ENCODE data around the gene WFIKKN2. TPM values are rescaled to one million over a fixed set of nuclear protein-coding genes. Genes with fewer than 3 reads are reported as not detected.

Gene WFIKKN2
- total and polyA plus RNA-seq, 4 experiments from 2014 or later = not detected

DNA sequence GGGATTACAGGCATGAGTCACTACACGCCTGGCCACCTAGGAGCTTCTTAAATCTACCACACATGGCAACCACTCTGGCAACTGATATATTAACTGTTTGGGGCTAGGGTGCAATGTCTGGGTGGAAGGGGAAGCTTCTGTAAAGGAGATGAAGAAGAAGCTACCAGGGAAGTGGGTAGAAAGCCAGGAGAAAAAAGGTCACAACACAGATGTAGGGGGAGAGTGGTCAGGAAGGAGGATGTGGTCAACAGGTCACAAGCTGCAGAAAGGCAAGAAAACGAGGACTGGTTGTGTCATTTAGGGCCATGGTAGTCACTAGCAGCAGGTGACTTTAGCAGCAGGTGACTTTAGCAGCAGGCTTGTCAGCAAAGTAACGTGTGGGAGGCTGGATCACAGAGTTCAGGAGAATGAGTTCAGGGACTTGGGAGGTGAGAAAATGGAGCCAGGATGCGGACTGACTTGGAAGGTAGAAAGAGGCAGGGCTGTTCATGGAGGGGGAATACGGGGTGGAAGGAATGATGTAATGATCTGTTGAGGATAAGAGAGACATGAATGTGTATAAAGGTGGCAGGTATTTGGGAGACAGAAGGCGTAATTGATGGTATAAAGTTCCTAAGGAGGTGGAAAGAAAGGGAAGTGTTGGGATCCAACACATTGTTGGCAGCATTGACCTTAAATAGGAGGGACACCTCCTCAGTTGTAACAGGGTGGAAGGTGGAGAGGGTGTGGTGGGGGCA, 16.3 kb upstream of the WFIKKN2 start:
- Histone ChIP-seq H3K27me3 (ENCODE audit: insufficient read depth, low read length) (no peaks in the 10 kb centered on the region), H3K4me3 (ENCODE audit: low read length in 2 of 2) (no peak overlapping the region), H3K4me1 (ENCODE audit: insufficient read depth, low read length) (peaks cover 6% of the 10 kb centered on the region), H3K36me3 (ENCODE audit: insufficient read depth, low read length) (no peaks in the 10 kb centered on the region), H3K9me3 (ENCODE audit: control insufficient read depth in 1 of 2, low read length in 2 of 2) (no peaks in the 10 kb centered on the region), H3K27ac (ENCODE audit: low read depth, low read length) (no peak overlapping the region)
- H3K27ac Mint-ChIP-seq = no peak overlapping the region
- peaks cover 3 to 10% (median 5%) of the 10 kb centered on the region in 4 donors for H3K4me1 Mint-ChIP-seq
- intact Hi-C loops (cut with micrococcal nuclease) = no loop called here
- POLR2A ChIA-PET (ENCODE audit: partially characterized antibody) = no interaction called here
- CTCF ChIA-PET (ENCODE audit: partially characterized antibody) = interaction anchor here (0.9 to 1.5 kb wide), 2 partner anchors 16 to 146 kb away, joined by 3 to 4 read pairs; no protein-coding TSS in a partner anchor
- DNase-seq = no peak
- H3K27me3 Mint-ChIP-seq = peaks cover 0 to 16% of the 10 kb centered on the region in 2 donors
- H3K9me3 Mint-ChIP-seq = no peaks in the 10 kb centered on the region
- H3K4me3 Mint-ChIP-seq = no peak overlapping the region
- no peaks in the 10 kb centered on the region for H3K36me3 Mint-ChIP-seq

DNA sequence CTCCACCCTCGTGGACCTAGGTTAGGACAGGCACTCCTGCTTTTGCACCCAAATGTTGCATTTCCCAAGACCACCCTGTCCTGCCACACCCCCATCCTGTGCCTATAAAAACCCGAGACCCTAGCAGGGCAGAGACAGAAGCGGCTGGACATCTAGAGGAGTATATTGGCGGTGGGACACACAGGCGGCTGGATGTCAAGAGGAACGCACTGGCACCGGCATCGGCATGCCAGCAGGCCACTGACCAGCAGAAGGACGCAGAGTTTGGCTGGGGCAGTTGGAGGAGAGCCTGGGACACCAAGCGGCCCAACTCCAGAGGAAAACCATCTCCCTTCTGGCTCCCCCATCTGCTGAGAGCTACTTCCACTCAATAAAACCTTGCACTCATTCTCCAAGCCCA, 14.7 kb upstream of the WFIKKN2 start:
- Histone ChIP-seq H3K4me1 (ENCODE audit: insufficient read depth, low read length) (peaks cover 6% of the 10 kb centered on the region), H3K27me3 (ENCODE audit: insufficient read depth, low read length) (no peaks in the 10 kb centered on the region), H3K9me3 (ENCODE audit: control insufficient read depth in 1 of 2, low read length in 2 of 2) (no peaks in the 10 kb centered on the region), H3K36me3 (ENCODE audit: insufficient read depth, low read length) (no peaks in the 10 kb centered on the region), H3K4me3 (ENCODE audit: low read length in 2 of 2) (no peak overlapping the region), H3K27ac (ENCODE audit: low read depth, low read length) (no peak overlapping the region)
- no peak for DNase-seq
- Mint-ChIP-seq H3K27ac (no peak overlapping the region), H3K9me3 (no peaks in the 10 kb centered on the region), H3K36me3 (no peaks in the 10 kb centered on the region), H3K4me1 (peaks cover 3 to 10% (median 5%) of the 10 kb centered on the region in 4 donors), H3K27me3 (peaks cover 0 to 16% of the 10 kb centered on the region in 2 donors), H3K4me3 (no peak overlapping the region)
- intact Hi-C loops (cut with micrococcal nuclease) = no loop called here
- CTCF ChIA-PET (ENCODE audit: partially characterized antibody) = no interaction called here
- POLR2A ChIA-PET (ENCODE audit: partially characterized antibody) = no interaction called here

DNA sequence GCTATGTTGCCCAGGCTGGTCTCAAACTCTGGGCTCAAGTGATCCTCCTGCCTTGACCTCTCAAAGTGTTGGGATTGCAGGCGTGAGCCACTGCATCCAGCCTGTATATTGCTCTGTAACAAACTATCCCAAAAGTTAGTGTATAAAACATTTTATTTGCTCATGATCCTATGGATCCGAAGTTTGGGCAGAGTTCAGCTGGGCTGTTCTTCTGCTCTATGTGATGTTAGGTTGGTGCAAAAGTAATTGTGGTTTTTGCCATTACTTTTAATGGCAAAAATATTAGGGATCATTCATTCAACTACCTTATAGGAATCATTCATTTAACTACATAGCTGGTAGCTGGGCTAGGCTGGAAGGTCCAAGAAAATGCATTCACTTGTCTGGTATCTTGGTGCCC, 12.8 kb upstream of the WFIKKN2 start:
- ChIA-PET CTCF (ENCODE audit: partially characterized antibody) (interaction anchor here (1.1 kb wide), 1 partner anchor 30 kb away, joined by 3 read pairs; no protein-coding TSS in a partner anchor), POLR2A (ENCODE audit: partially characterized antibody) (no interaction called here)
- no peak overlapping the region for H3K27ac ChIP-seq (ENCODE audit: low read depth, low read length)
- Mint-ChIP-seq H3K27ac (no peak overlapping the region), H3K27me3 (peaks cover 0 to 9% of the 10 kb centered on the region in 2 donors), H3K9me3 (no peaks in the 10 kb centered on the region), H3K36me3 (no peaks in the 10 kb centered on the region), H3K4me1 (peaks cover 3 to 5% (median 4%) of the 10 kb centered on the region in 4 donors), H3K4me3 (no peak overlapping the region)
- H3K27me3 ChIP-seq (ENCODE audit: insufficient read depth, low read length) = no peaks in the 10 kb centered on the region
- no peaks in the 10 kb centered on the region for H3K36me3 ChIP-seq (ENCODE audit: insufficient read depth, low read length)
- no peaks in the 10 kb centered on the region for H3K4me1 ChIP-seq (ENCODE audit: insufficient read depth, low read length)
- H3K4me3 ChIP-seq (ENCODE audit: low read length in 2 of 2) = no peak overlapping the region
- DNase-seq = no peak
- no peaks in the 10 kb centered on the region for H3K9me3 ChIP-seq (ENCODE audit: control insufficient read depth in 1 of 2, low read length in 2 of 2)
- intact Hi-C loops (cut with micrococcal nuclease) = no loop called here

DNA sequence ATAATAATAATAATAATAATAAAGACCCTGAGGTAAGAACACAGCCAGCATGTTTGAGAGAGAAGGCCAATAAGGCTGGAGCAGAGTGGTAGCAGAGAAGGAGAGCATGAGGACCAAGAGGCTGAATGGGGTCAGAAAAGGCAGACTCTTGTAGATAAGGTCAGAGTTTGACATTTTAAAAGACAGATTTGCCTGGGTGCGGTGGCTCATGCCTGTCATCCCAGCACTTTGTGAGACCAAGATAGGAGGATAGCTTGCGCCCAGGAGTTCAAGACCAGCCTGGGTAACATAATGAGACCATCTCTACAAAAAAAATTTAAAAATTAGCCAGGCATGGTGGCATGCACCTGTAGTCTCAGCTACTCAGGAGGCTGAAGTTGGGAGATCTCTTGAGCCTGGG, 11.0 kb upstream of the WFIKKN2 start:
- no peaks in the 10 kb centered on the region for H3K36me3 Mint-ChIP-seq
- H3K27ac Mint-ChIP-seq = no peak overlapping the region
- POLR2A ChIA-PET (ENCODE audit: partially characterized antibody) = no interaction called here
- H3K4me1 Mint-ChIP-seq = peaks cover 0 to 5% (median 0%) of the 10 kb centered on the region in 4 donors
- H3K4me3 ChIP-seq (ENCODE audit: low read length in 2 of 2) = no peak overlapping the region
- no peaks in the 10 kb centered on the region for H3K27me3 ChIP-seq (ENCODE audit: insufficient read depth, low read length)
- H3K4me1 ChIP-seq (ENCODE audit: insufficient read depth, low read length) = no peaks in the 10 kb centered on the region
- no peaks in the 10 kb centered on the region for H3K9me3 ChIP-seq (ENCODE audit: control insufficient read depth in 1 of 2, low read length in 2 of 2)
- intact Hi-C loops (cut with micrococcal nuclease) = no loop called here
- DNase-seq = no peak
- H3K27ac ChIP-seq (ENCODE audit: low read depth, low read length) = no peak overlapping the region
- no peaks in the 10 kb centered on the region for H3K36me3 ChIP-seq (ENCODE audit: insufficient read depth, low read length)
- CTCF ChIA-PET (ENCODE audit: partially characterized antibody) = interaction anchor here (0.9 to 1.5 kb wide), 2 partner anchors 8 to 18 kb away, joined by 3 read pairs; no protein-coding TSS in a partner anchor
- peaks cover 6% of the 10 kb centered on the region in 2 donors for H3K27me3 Mint-ChIP-seq
- H3K4me3 Mint-ChIP-seq = no peak overlapping the region
- H3K9me3 Mint-ChIP-seq = no peaks in the 10 kb centered on the region

DNA sequence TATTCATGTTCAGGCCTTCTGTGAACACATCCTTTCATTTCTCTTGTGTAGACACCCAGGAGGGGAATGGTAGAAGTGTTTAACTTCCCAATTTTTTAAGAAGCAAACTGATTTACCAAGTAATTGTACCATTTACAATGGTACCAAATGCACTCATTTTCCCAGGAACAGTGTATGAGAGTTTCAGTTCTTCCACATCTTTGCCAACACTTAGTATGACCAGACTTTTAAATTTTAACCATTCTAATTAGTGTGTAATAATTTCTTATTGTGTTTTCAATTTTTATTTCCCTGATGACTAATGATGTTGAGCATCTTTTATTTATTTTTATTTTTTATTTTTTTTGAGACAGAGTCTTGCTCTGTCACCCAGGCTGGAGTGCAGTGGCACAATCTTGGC, 10.2 kb upstream of the WFIKKN2 start:
- H3K4me3 ChIP-seq (ENCODE audit: low read length in 2 of 2) = no peak overlapping the region
- Mint-ChIP-seq H3K4me3 (no peak overlapping the region), H3K27ac (no peak overlapping the region), H3K27me3 (peaks cover 6% of the 10 kb centered on the region in 2 donors), H3K9me3 (no peaks in the 10 kb centered on the region), H3K36me3 (no peaks in the 10 kb centered on the region), H3K4me1 (peaks cover 0 to 5% (median 0%) of the 10 kb centered on the region in 4 donors)
- H3K9me3 ChIP-seq (ENCODE audit: control insufficient read depth in 1 of 2, low read length in 2 of 2) = no peaks in the 10 kb centered on the region
- POLR2A ChIA-PET (ENCODE audit: partially characterized antibody) = no interaction called here
- intact Hi-C loops (cut with micrococcal nuclease) = no loop called here
- no peaks in the 10 kb centered on the region for H3K36me3 ChIP-seq (ENCODE audit: insufficient read depth, low read length)
- DNase-seq = no peak
- H3K27me3 ChIP-seq (ENCODE audit: insufficient read depth, low read length) = no peaks in the 10 kb centered on the region
- H3K4me1 ChIP-seq (ENCODE audit: insufficient read depth, low read length) = no peaks in the 10 kb centered on the region
- no peak overlapping the region for H3K27ac ChIP-seq (ENCODE audit: low read depth, low read length)
- CTCF ChIA-PET (ENCODE audit: partially characterized antibody) = interaction anchor here (0.9 to 1.5 kb wide), 2 partner anchors 9 to 17 kb away, joined by 3 read pairs; no protein-coding TSS in a partner anchor

DNA sequence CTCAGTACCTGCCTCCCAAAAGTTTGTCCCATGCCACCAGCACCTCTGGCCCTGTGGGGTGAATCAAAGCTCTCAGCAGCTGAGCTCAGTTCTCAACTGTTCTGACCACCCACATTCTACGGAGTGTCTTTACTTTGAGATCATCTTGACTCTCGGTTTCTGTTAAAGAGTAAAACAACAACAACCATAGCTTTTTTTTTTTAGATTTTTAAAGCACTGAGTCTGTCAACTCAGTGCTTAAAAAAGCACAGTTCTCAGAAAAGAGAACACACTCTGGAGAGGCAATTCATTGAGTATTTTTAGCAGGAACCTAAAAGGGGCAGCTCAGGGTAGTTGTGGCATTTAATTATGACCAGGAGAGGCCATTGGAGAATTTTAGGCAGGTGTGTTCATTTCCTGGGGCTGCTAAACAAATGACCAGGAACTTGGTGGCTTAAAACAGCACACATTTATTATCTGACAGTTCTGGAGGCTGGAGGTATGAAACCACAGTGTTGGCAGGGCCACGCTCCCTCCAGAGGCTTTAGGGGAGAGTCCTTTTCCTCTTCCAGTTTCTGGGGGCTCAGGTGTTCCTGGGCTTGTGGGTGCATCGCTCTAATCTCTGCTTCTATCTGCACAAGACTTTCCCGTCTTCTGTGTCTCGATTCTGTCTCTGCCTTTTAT, 6.7 kb upstream of the WFIKKN2 start:
- no peaks in the 10 kb centered on the region for H3K4me1 ChIP-seq (ENCODE audit: insufficient read depth, low read length)
- no peak overlapping the region for H3K4me3 Mint-ChIP-seq
- POLR2A ChIA-PET (ENCODE audit: partially characterized antibody) = no interaction called here
- no peaks in the 10 kb centered on the region for H3K36me3 ChIP-seq (ENCODE audit: insufficient read depth, low read length)
- CTCF ChIA-PET (ENCODE audit: partially characterized antibody) = interaction anchor here (0.7 to 1.5 kb wide), 4 partner anchors 11 to 228 kb away, joined by 3 to 8 read pairs (median 4); no protein-coding TSS in a partner anchor
- H3K27me3 Mint-ChIP-seq = peaks cover 6% of the 10 kb centered on the region in 2 donors
- DNase-seq = no peak
- H3K4me1 Mint-ChIP-seq = no peaks in the 10 kb centered on the region
- no peak overlapping the region for H3K27ac ChIP-seq (ENCODE audit: low read depth, low read length)
- peaks cover 0 to 2% (median 0%) of the 10 kb centered on the region in 8 donors for H3K9me3 Mint-ChIP-seq
- H3K27me3 ChIP-seq (ENCODE audit: insufficient read depth, low read length) = no peaks in the 10 kb centered on the region
- intact Hi-C loops (cut with micrococcal nuclease) = no loop called here
- peak overlapping the region in 1 of 7 donors; percentile 51 for H3K27ac Mint-ChIP-seq
- H3K4me3 ChIP-seq (ENCODE audit: low read length in 2 of 2) = no peak overlapping the region
- H3K36me3 Mint-ChIP-seq = no peaks in the 10 kb centered on the region
- no peaks in the 10 kb centered on the region for H3K9me3 ChIP-seq (ENCODE audit: control insufficient read depth in 1 of 2, low read length in 2 of 2)

DNA sequence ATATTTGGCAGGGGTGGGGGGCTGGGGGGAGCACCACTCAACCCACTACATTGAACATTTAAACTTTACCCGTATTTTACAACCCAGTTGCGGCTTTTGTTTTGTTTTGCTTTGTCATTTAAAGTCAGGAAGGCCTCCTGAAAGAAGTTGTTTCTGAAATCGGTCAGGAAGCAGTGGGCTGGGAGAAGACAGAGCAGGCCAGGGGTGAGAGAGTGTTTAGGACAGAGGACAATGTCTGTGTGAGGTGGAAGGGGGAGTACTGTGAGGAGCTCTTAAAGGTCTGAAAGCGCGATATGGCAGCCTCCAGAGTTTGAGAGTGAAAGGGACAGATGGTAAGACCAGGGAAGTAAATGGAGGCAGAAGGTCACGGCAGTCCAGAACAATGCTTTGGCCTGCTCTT, 6.1 kb upstream of the WFIKKN2 start:
- peak overlapping the region in 1 of 7 donors; percentile 7 for H3K27ac Mint-ChIP-seq
- CTCF ChIA-PET (ENCODE audit: partially characterized antibody) = interaction anchor here (0.7 to 1.5 kb wide), 2 partner anchors 12 to 47 kb away, joined by 4 to 8 read pairs; no protein-coding TSS in a partner anchor
- no peak overlapping the region for H3K4me3 ChIP-seq (ENCODE audit: low read length in 2 of 2)
- peaks cover 0 to 2% (median 0%) of the 10 kb centered on the region in 8 donors for H3K9me3 Mint-ChIP-seq
- H3K27ac ChIP-seq (ENCODE audit: low read depth, low read length) = no peak overlapping the region
- POLR2A ChIA-PET (ENCODE audit: partially characterized antibody) = no interaction called here
- no peaks in the 10 kb centered on the region for H3K36me3 Mint-ChIP-seq
- no peak for DNase-seq
- no peaks in the 10 kb centered on the region for H3K27me3 ChIP-seq (ENCODE audit: insufficient read depth, low read length)
- no peaks in the 10 kb centered on the region for H3K9me3 ChIP-seq (ENCODE audit: control insufficient read depth in 1 of 2, low read length in 2 of 2)
- intact Hi-C loops (cut with micrococcal nuclease) = no loop called here
- H3K4me1 ChIP-seq (ENCODE audit: insufficient read depth, low read length) = no peaks in the 10 kb centered on the region
- H3K36me3 ChIP-seq (ENCODE audit: insufficient read depth, low read length) = no peaks in the 10 kb centered on the region
- peaks cover 6 to 11% of the 10 kb centered on the region in 2 donors for H3K27me3 Mint-ChIP-seq
- no peaks in the 10 kb centered on the region for H3K4me1 Mint-ChIP-seq
- peak overlapping the region in 1 of 8 donors; percentile 46 for H3K4me3 Mint-ChIP-seq
